ENCODE data around the gene USH2A.

USH2A gene

DNA sequence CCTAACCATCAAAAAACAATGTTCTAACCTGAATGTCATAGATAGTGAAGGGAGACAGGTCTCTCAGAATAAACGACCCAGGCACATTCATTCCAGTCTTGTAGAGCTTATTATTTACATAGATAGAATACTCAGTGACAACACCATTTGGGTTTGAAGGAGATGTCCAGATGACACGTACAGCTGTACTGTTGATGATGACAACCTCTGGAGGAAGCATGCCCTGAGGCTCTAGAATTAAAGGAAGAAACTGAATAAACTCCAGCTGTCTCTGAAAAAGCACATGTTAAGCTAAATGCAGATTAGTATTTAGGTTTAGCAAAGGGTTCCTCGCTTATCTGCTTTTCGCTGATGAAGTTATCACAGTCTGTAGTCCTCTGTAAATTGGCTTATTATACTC lies 579.0 kb downstream of the USH2A start:
- no peak overlapping the region for H3K4me3 ChIP-seq (ENCODE audit: low read length, poor library complexity, severe bottlenecking)
- H3K9me3 ChIP-seq (ENCODE audit: insufficient read depth, low read depth, low read length), result no peaks in the 10 kb centered on the region
- H3K4me2 ChIP-seq (ENCODE audit: low read depth, low read length, poor library complexity, severe bottlenecking), result no peak overlapping the region
- H3K27me3 ChIP-seq (ENCODE audit: insufficient read depth, low read length, poor library complexity, severe bottlenecking), result no peaks in the 10 kb centered on the region
- H3K9ac ChIP-seq (ENCODE audit: low read depth, low read length, poor library complexity, severe bottlenecking), result no peak overlapping the region
- no peaks in the 10 kb centered on the region for H4K20me1 ChIP-seq (ENCODE audit: insufficient read depth, low read length, poor library complexity, severe bottlenecking)
- H3K79me2 ChIP-seq (ENCODE audit: insufficient read depth, low read length), result no peaks in the 10 kb centered on the region
- H3K9me2 ChIP-seq (replicated peaks; ENCODE audit: low read depth, low read length), result no peaks in the 10 kb centered on the region
- no peaks in the 10 kb centered on the region for H3F3A ChIP-seq (ENCODE audit: low read depth)
- TF ChIP-seq, protein P1, sequence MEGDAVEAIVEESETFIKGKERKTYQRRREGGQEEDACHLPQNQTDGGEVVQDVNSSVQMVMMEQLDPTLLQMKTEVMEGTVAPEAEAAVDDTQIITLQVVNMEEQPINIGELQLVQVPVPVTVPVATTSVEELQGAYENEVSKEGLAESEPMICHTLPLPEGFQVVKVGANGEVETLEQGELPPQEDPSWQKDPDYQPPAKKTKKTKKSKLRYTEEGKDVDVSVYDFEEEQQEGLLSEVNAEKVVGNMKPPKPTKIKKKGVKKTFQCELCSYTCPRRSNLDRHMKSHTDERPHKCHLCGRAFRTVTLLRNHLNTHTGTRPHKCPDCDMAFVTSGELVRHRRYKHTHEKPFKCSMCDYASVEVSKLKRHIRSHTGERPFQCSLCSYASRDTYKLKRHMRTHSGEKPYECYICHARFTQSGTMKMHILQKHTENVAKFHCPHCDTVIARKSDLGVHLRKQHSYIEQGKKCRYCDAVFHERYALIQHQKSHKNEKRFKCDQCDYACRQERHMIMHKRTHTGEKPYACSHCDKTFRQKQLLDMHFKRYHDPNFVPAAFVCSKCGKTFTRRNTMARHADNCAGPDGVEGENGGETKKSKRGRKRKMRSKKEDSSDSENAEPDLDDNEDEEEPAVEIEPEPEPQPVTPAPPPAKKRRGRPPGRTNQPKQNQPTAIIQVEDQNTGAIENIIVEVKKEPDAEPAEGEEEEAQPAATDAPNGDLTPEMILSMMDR (conservative IDR thresholded peaks at IDR 0.05; ENCODE audit: low read length), result no peak
- TF ChIP-seq EZH2phosphoT487 (IDR thresholded peaks at IDR 0.05; ENCODE audit: borderline replicate concordance), result no peak
- H3K36me3 ChIP-seq (ENCODE audit: insufficient read depth, low read length), result no peaks in the 10 kb centered on the region
- no peaks in the 10 kb centered on the region for H3K4me1 ChIP-seq (ENCODE audit: insufficient read depth, low read length, poor library complexity, severe bottlenecking)
- no peak overlapping the region for H2AFZ ChIP-seq (ENCODE audit: low read length)

DNA sequence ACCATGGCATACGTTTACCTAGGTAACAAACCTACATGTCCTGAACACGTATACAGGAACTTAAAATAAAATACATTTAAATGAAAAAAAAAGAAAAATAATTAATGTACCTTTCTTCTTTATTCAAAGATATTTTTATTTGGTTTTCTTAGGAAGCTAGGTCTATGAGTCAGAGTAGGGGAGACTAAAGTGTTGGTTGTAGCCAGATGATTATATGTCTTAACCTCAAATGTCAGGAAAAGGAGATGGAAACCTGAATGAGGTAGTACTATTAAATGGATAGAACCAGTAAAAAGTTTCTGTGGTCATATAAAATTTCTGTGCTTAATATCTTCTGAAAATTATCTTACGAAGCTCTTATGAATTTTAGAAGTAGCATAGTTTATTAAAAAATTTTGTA lies 580.3 kb downstream of the USH2A start:
- Histone ChIP-seq H3K9ac (ENCODE audit: low read depth, low read length, poor library complexity, severe bottlenecking) (no peak overlapping the region), H4K20me1 (ENCODE audit: insufficient read depth, low read length, poor library complexity, severe bottlenecking) (no peaks in the 10 kb centered on the region), H3K9me3 (ENCODE audit: insufficient read depth, low read depth, low read length) (no peaks in the 10 kb centered on the region), H3K79me2 (ENCODE audit: insufficient read depth, low read length) (no peaks in the 10 kb centered on the region), H3K27me3 (ENCODE audit: insufficient read depth, low read length, poor library complexity, severe bottlenecking) (no peaks in the 10 kb centered on the region), H2AFZ (ENCODE audit: low read length) (no peak overlapping the region), H3K4me2 (ENCODE audit: low read depth, low read length, poor library complexity, severe bottlenecking) (no peak overlapping the region), H3F3A (ENCODE audit: low read depth) (no peaks in the 10 kb centered on the region), H3K4me1 (ENCODE audit: insufficient read depth, low read length, poor library complexity, severe bottlenecking) (no peaks in the 10 kb centered on the region), H3K36me3 (ENCODE audit: insufficient read depth, low read length) (no peaks in the 10 kb centered on the region), H3K4me3 (ENCODE audit: low read length, poor library complexity, severe bottlenecking) (no peak overlapping the region), H3K9me2 (replicated peaks; ENCODE audit: low read depth, low read length) (no peaks in the 10 kb centered on the region)
- TF ChIP-seq, protein P1 (conservative IDR thresholded peaks at IDR 0.05; ENCODE audit: low read length), result no peak
- TF ChIP-seq EZH2phosphoT487 (IDR thresholded peaks at IDR 0.05; ENCODE audit: borderline replicate concordance), result no peak

DNA sequence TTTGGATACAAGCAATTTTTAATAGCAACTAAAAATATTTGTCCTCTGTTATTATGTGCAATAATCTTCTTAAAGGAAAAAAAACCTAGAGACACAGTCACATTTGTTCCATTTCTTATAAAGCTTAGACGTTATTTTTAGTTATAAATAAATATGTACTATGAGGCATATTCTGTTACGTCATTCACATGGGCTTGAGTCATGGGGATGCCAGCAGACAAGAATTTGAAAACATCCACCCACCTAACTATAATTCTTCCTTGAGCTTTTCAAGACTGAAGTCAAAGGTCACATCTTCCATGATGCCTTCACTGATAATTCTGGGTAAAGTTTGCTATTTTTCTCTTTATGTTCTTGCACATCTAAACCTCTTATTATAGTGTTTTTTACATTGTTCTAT lies 587.3 kb downstream of the USH2A start:
- no peaks in the 10 kb centered on the region for H3K79me2 ChIP-seq (ENCODE audit: insufficient read depth, low read length)
- no peaks in the 10 kb centered on the region for H3K36me3 ChIP-seq (ENCODE audit: insufficient read depth, low read length)
- no peak overlapping the region for H3K9ac ChIP-seq (ENCODE audit: low read depth, low read length, poor library complexity, severe bottlenecking)
- H3K27me3 ChIP-seq (ENCODE audit: insufficient read depth, low read length, poor library complexity, severe bottlenecking), result no peaks in the 10 kb centered on the region
- H3F3A ChIP-seq (ENCODE audit: low read depth), result no peaks in the 10 kb centered on the region
- H3K4me3 ChIP-seq (ENCODE audit: low read length, poor library complexity, severe bottlenecking), result no peak overlapping the region
- no peaks in the 10 kb centered on the region for H3K4me1 ChIP-seq (ENCODE audit: insufficient read depth, low read length, poor library complexity, severe bottlenecking)
- no peak overlapping the region for H2AFZ ChIP-seq (ENCODE audit: low read length)
- no peaks in the 10 kb centered on the region for H3K9me3 ChIP-seq (ENCODE audit: insufficient read depth, low read depth, low read length)
- TF ChIP-seq EZH2phosphoT487 (IDR thresholded peaks at IDR 0.05; ENCODE audit: borderline replicate concordance), result no peak
- TF ChIP-seq, protein P1 (conservative IDR thresholded peaks at IDR 0.05; ENCODE audit: low read length), result no peak
- no peak overlapping the region for H3K4me2 ChIP-seq (ENCODE audit: low read depth, low read length, poor library complexity, severe bottlenecking)
- H3K9me2 ChIP-seq (replicated peaks; ENCODE audit: low read depth, low read length), result no peaks in the 10 kb centered on the region
- H4K20me1 ChIP-seq (ENCODE audit: insufficient read depth, low read length, poor library complexity, severe bottlenecking), result no peaks in the 10 kb centered on the region
